ENCODE measurements around the gene BRD4. TPM values are rescaled to one million over a fixed set of nuclear protein-coding genes. Genes with fewer than 3 reads are reported as not detected.

The BRD4 gene
- total RNA-seq, 1 donor from 2014 or later: 136 TPM

- no peak for TF ChIP-seq CTCF (IDR thresholded peaks at IDR 0.05; ENCODE audit: unreplicated experiment)
- Mint-ChIP-seq H3K4me3 (ENCODE audit: unreplicated experiment) (no peak overlapping the region), H3K4me1 (ENCODE audit: unreplicated experiment) (peaks cover 51% of the 10 kb centered on the region), H3K27me3 (ENCODE audit: unreplicated experiment) (peaks cover 17% of the 10 kb centered on the region), H3K27ac (ENCODE audit: unreplicated experiment) (no peak overlapping the region), H3K36me3 (ENCODE audit: low read depth, unreplicated experiment) (peaks cover 9% of the 10 kb centered on the region), H3K9me3 (ENCODE audit: unreplicated experiment) (no peaks in the 10 kb centered on the region)
- no peak for DNase-seq (ENCODE audit: low spot score)
Observed at GRCh38 chr19:15328312-15328711, 4.0 kb downstream of the BRD4 start.

- H3K27me3 Mint-ChIP-seq (ENCODE audit: unreplicated experiment): peaks cover 3% of the 10 kb centered on the region
- H3K9me3 Mint-ChIP-seq (ENCODE audit: unreplicated experiment): no peaks in the 10 kb centered on the region
- no peak for DNase-seq (ENCODE audit: low spot score)
- no peaks in the 10 kb centered on the region for H3K36me3 Mint-ChIP-seq (ENCODE audit: low read depth, unreplicated experiment)
- H3K4me1 Mint-ChIP-seq (ENCODE audit: unreplicated experiment): peaks cover 51% of the 10 kb centered on the region
- H3K27ac Mint-ChIP-seq (ENCODE audit: unreplicated experiment): peak overlapping the region; percentile 67
- H3K4me3 Mint-ChIP-seq (ENCODE audit: unreplicated experiment): no peak overlapping the region
- TF ChIP-seq CTCF (IDR thresholded peaks at IDR 0.05; ENCODE audit: unreplicated experiment): no peak
Observed at GRCh38 chr19:15324791-15325519, 7.4 kb downstream of the BRD4 start.

GRCh38 chr19:15323496-15324235 lies 8.7 kb downstream of the BRD4 start:
- H3K9me3 Mint-ChIP-seq (ENCODE audit: unreplicated experiment): no peaks in the 10 kb centered on the region
- H3K4me3 Mint-ChIP-seq (ENCODE audit: unreplicated experiment): peak overlapping the region; percentile 56
- no peaks in the 10 kb centered on the region for H3K36me3 Mint-ChIP-seq (ENCODE audit: low read depth, unreplicated experiment)
- no peak for DNase-seq (ENCODE audit: low spot score)
- H3K27me3 Mint-ChIP-seq (ENCODE audit: unreplicated experiment): no peaks in the 10 kb centered on the region
- no peak for TF ChIP-seq CTCF (IDR thresholded peaks at IDR 0.05; ENCODE audit: unreplicated experiment)
- peaks cover 43% of the 10 kb centered on the region for H3K4me1 Mint-ChIP-seq (ENCODE audit: unreplicated experiment)
- H3K27ac Mint-ChIP-seq (ENCODE audit: unreplicated experiment): no peak overlapping the region

- DNase-seq (ENCODE audit: low spot score): no peak
- Mint-ChIP-seq H3K9me3 (ENCODE audit: unreplicated experiment) (no peaks in the 10 kb centered on the region), H3K4me3 (ENCODE audit: unreplicated experiment) (peak overlapping the region; percentile 8), H3K27me3 (ENCODE audit: unreplicated experiment) (no peaks in the 10 kb centered on the region), H3K36me3 (ENCODE audit: low read depth, unreplicated experiment) (no peaks in the 10 kb centered on the region), H3K27ac (ENCODE audit: unreplicated experiment) (no peak overlapping the region), H3K4me1 (ENCODE audit: unreplicated experiment) (peaks cover 57% of the 10 kb centered on the region)
- no peak for TF ChIP-seq CTCF (IDR thresholded peaks at IDR 0.05; ENCODE audit: unreplicated experiment)
Observed at GRCh38 chr19:15321739-15322138, 10.6 kb downstream of the BRD4 start.

GRCh38 chr19:15320116-15320515 lies 12.2 kb downstream of the BRD4 start:
- H3K4me3 Mint-ChIP-seq (ENCODE audit: unreplicated experiment): no peak overlapping the region

More at GRCh38 chr19:15320116-15320515, 12.2 kb downstream of the BRD4 start:
- no peak for TF ChIP-seq CTCF (IDR thresholded peaks at IDR 0.05; ENCODE audit: unreplicated experiment)
- Mint-ChIP-seq H3K27me3 (ENCODE audit: unreplicated experiment) (no peaks in the 10 kb centered on the region), H3K27ac (ENCODE audit: unreplicated experiment) (no peak overlapping the region), H3K36me3 (ENCODE audit: low read depth, unreplicated experiment) (no peaks in the 10 kb centered on the region), H3K9me3 (ENCODE audit: unreplicated experiment) (no peaks in the 10 kb centered on the region), H3K4me1 (ENCODE audit: unreplicated experiment) (peaks cover 53% of the 10 kb centered on the region)
- no peak for DNase-seq (ENCODE audit: low spot score)
